ENCODE data around the gene BOD1L1.

- no peak for TF ChIP-seq CTCF (IDR thresholded peaks at IDR 0.05)
- TF ChIP-seq POLR2A (IDR thresholded peaks at IDR 0.05) = no peak
Measured at GRCh38 chr4:13640149-13640940, 12.8 kb upstream of the BOD1L1 start.
